Measurements from ENCODE around the gene DCDC2C.

Gene DCDC2C

DNA sequence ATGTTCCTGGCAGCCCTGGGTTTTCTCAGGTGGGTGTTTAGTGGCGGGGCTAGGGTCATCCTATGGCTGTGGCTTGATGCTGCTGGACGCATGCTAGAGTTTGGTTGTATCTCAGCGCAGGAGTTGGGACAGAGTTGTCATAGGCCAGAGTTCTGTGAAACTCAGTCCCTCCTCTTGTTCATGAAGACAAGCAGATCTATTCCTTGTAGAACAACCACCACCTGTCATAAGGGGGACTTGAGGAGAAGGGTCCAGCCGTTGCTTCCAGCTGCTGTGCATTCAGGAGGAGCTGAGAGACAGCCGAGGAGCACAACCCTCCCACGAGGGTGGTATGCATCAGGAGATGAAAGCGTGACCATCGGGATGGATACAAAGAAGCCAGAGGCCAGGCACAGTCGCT lies 26.4 kb downstream of the DCDC2C start:
- Histone ChIP-seq H3K4me3 (ENCODE audit: low read depth, low read length) (no peak overlapping the region), H3K4me1 (ENCODE audit: control insufficient read depth, insufficient read depth, low read length) (no peaks in the 10 kb centered on the region), H3K36me3 (ENCODE audit: control insufficient read depth in 2 of 2, insufficient read depth in 1 of 2, low read length in 2 of 2) (no peaks in the 10 kb centered on the region), H3K9me3 (ENCODE audit: control insufficient read depth, insufficient read depth, low read depth, low read length) (no peaks in the 10 kb centered on the region), H3K27ac (ENCODE audit: extremely low read depth, low read depth, low read length) (no peak overlapping the region)
- POLR2A ChIA-PET: no interaction called here
- no peak for TF ChIP-seq ZIC2 (tag by site-specific recombination; IDR thresholded peaks at IDR 0.05)
- TF ChIP-seq ZNF18 (tag by site-specific recombination; IDR thresholded peaks at IDR 0.05): no peak
- TF ChIP-seq ZNF560 (tag by site-specific recombination; IDR thresholded peaks at IDR 0.05; ENCODE audit: borderline replicate concordance): no peak
- no peak for TF ChIP-seq ZNF629 (tag by site-specific recombination; IDR thresholded peaks at IDR 0.05)
- no peak for TF ChIP-seq ZNF121 (tag by site-specific recombination; IDR thresholded peaks at IDR 0.05)
- no peak for TF ChIP-seq ZNF394 (tag by site-specific recombination; IDR thresholded peaks at IDR 0.05; ENCODE audit: borderline replicate concordance)
- TF ChIP-seq ZNF24 (tag by site-specific recombination; IDR thresholded peaks at IDR 0.05): no peak
- TF ChIP-seq, protein P1, sequence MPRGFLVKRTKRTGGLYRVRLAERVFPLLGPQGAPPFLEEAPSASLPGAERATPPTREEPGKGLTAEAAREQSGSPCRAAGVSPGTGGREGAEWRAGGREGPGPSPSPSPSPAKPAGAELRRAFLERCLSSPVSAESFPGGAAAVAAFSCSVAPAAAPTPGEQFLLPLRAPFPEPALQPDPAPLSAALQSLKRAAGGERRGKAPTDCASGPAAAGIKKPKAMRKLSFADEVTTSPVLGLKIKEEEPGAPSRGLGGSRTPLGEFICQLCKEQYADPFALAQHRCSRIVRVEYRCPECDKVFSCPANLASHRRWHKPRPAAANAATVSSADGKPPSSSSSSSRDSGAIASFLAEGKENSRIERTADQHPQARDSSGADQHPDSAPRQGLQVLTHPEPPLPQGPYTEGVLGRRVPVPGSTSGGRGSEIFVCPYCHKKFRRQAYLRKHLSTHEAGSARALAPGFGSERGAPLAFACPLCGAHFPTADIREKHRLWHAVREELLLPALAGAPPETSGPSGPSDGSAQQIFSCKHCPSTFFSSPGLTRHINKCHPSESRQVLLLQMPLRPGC (tag by site-specific recombination; IDR thresholded peaks at IDR 0.05): no peak
- TF ChIP-seq ZNF510 (tag by site-specific recombination; IDR thresholded peaks at IDR 0.05; ENCODE audit: insufficient replicate concordance): no peak
- no peak for TF ChIP-seq ZNF677 (tag by site-specific recombination; IDR thresholded peaks at IDR 0.05)
- no peak for TF ChIP-seq PATZ1 (tag by site-specific recombination; IDR thresholded peaks at IDR 0.05)
- TF ChIP-seq, protein P2, sequence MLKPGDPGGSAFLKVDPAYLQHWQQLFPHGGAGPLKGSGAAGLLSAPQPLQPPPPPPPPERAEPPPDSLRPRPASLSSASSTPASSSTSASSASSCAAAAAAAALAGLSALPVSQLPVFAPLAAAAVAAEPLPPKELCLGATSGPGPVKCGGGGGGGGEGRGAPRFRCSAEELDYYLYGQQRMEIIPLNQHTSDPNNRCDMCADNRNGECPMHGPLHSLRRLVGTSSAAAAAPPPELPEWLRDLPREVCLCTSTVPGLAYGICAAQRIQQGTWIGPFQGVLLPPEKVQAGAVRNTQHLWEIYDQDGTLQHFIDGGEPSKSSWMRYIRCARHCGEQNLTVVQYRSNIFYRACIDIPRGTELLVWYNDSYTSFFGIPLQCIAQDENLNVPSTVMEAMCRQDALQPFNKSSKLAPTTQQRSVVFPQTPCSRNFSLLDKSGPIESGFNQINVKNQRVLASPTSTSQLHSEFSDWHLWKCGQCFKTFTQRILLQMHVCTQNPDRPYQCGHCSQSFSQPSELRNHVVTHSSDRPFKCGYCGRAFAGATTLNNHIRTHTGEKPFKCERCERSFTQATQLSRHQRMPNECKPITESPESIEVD (tag by site-specific recombination; IDR thresholded peaks at IDR 0.05): no peak
- no peak for TF ChIP-seq YY1 (tag by site-specific recombination; IDR thresholded peaks at IDR 0.05)
- TF ChIP-seq ZSCAN30 (tag by site-specific recombination; IDR thresholded peaks at IDR 0.05): no peak
- no peak for TF ChIP-seq OVOL3 (tag by site-specific recombination; IDR thresholded peaks at IDR 0.05)
- no peak for TF ChIP-seq KLF9 (tag by site-specific recombination; IDR thresholded peaks at IDR 0.05; ENCODE audit: low read depth)
- no peak for TF ChIP-seq ZNF521 (tag by site-specific recombination; IDR thresholded peaks at IDR 0.05)
- no peak for TF ChIP-seq KLF16 (tag by site-specific recombination; IDR thresholded peaks at IDR 0.05)
- no peak for TF ChIP-seq ZNF768 (tag by site-specific recombination; IDR thresholded peaks at IDR 0.05)
- CTCF ChIA-PET: interaction anchor here (0.6 to 3.8 kb wide), 8 partner anchors 10 to 403 kb away, joined by 3 to 40 read pairs (median 14); no protein-coding TSS in a partner anchor

- ChIA-PET CTCF (interaction anchor here (0.9 to 3.8 kb wide), 5 partner anchors 9 to 74 kb away, joined by 3 to 19 read pairs (median 4); no protein-coding TSS in a partner anchor), POLR2A (no interaction called here)
- no peaks in the 10 kb centered on the region for H3K9me3 ChIP-seq (ENCODE audit: control insufficient read depth, insufficient read depth, low read depth, low read length)
- no peaks in the 10 kb centered on the region for H3K36me3 ChIP-seq (ENCODE audit: control insufficient read depth in 2 of 2, insufficient read depth in 1 of 2, low read length in 2 of 2)
- no peak overlapping the region for H3K27ac ChIP-seq (ENCODE audit: extremely low read depth, low read depth, low read length)
- no peaks in the 10 kb centered on the region for H3K4me1 ChIP-seq (ENCODE audit: control insufficient read depth, insufficient read depth, low read length)
- no peak overlapping the region for H3K4me3 ChIP-seq (ENCODE audit: low read depth, low read length)
- TF ChIP-seq IKZF3 (tag by site-specific recombination; IDR thresholded peaks at IDR 0.05) (no peak), ZBTB6 (tag by site-specific recombination; IDR thresholded peaks at IDR 0.05) (no peak), SP7 (tag by site-specific recombination; IDR thresholded peaks at IDR 0.05) (no peak), MZF1 (tag by site-specific recombination; IDR thresholded peaks at IDR 0.05; ENCODE audit: borderline replicate concordance) (no peak), ZNF610 (tag by site-specific recombination; IDR thresholded peaks at IDR 0.05; ENCODE audit: borderline replicate concordance) (no peak), ZBTB48 (tag by site-specific recombination; IDR thresholded peaks at IDR 0.05) (no peak), ZNF776 (tag by site-specific recombination; IDR thresholded peaks at IDR 0.05; ENCODE audit: borderline replicate concordance) (no peak), ZNF510 (tag by site-specific recombination; IDR thresholded peaks at IDR 0.05; ENCODE audit: insufficient replicate concordance) (no peak), ZXDB (tag by site-specific recombination; IDR thresholded peaks at IDR 0.05) (no peak)
- TF ChIP-seq, protein P3, sequence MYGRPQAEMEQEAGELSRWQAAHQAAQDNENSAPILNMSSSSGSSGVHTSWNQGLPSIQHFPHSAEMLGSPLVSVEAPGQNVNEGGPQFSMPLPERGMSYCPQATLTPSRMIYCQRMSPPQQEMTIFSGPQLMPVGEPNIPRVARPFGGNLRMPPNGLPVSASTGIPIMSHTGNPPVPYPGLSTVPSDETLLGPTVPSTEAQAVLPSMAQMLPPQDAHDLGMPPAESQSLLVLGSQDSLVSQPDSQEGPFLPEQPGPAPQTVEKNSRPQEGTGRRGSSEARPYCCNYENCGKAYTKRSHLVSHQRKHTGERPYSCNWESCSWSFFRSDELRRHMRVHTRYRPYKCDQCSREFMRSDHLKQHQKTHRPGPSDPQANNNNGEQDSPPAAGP (tag by site-specific recombination; IDR thresholded peaks at IDR 0.05): no peak
These were observed 27.3 kb downstream of the DCDC2C start for GRCh38 chr2:3730646-3731045.

Data from HEK293 (cell line).